Measurements from ENCODE around the gene C17orf100. TPM values are rescaled to one million over a fixed set of nuclear protein-coding genes. Genes with fewer than 3 reads are reported as not detected.
A peak's percentile ranks its signal among the peaks of the same experiment; 100 is the strongest.

The C17orf100 gene
- total and polyA plus RNA-seq, 5 donors = 0.47 to 1.0 (median 0.72) TPM

GRCh38 chr17:6632530-6632929, 19.0 kb upstream of the C17orf100 start:
- Histone ChIP-seq H3K4me1 (ENCODE audit: control insufficient read depth, insufficient read depth, low read length) (no peaks in the 10 kb centered on the region), H3K27me3 (ENCODE audit: control insufficient read depth, insufficient read depth) (no peaks in the 10 kb centered on the region), H3K27ac (ENCODE audit: low read length) (no peak overlapping the region), H3K4me3 (ENCODE audit: low read length) (no peak overlapping the region), H3K9me3 (ENCODE audit: control insufficient read depth, low read length) (no peaks in the 10 kb centered on the region)
- DNase-seq = no peak
- intact Hi-C loops (cut with DNase I) = no loop called here
- ATAC-seq = no peak

GRCh38 chr17:6633263-6633662, 18.3 kb upstream of the C17orf100 start:
- DNase-seq = no peak
- no peak overlapping the region for H3K27ac ChIP-seq (ENCODE audit: low read length)
- 97% methylated on average over 3 of the region's 3 CpGs for WGBS
- intact Hi-C loops (cut with DNase I) = no loop called here
- H3K27me3 ChIP-seq (ENCODE audit: control insufficient read depth, insufficient read depth) = no peaks in the 10 kb centered on the region
- no peak for ATAC-seq
- no peaks in the 10 kb centered on the region for H3K9me3 ChIP-seq (ENCODE audit: control insufficient read depth, low read length)
- no peak overlapping the region for H3K4me3 ChIP-seq (ENCODE audit: low read length)
- H3K4me1 ChIP-seq (ENCODE audit: control insufficient read depth, insufficient read depth, low read length) = no peaks in the 10 kb centered on the region

GRCh38 chr17:6636105-6636504, 15.5 kb upstream of the C17orf100 start:
- WGBS = 76% methylated on average over 2 of the region's 2 CpGs
- no peaks in the 10 kb centered on the region for H3K9me3 ChIP-seq (ENCODE audit: control insufficient read depth, low read length)
- H3K4me3 ChIP-seq (ENCODE audit: low read length) = no peak overlapping the region
- H3K27me3 ChIP-seq (ENCODE audit: control insufficient read depth, insufficient read depth) = no peaks in the 10 kb centered on the region
- DNase-seq = no peak
- H3K4me1 ChIP-seq (ENCODE audit: control insufficient read depth, insufficient read depth, low read length) = no peaks in the 10 kb centered on the region
- no peak overlapping the region for H3K27ac ChIP-seq (ENCODE audit: low read length)
- intact Hi-C loops (cut with DNase I) = no loop called here
- ATAC-seq = no peak

GRCh38 chr17:6636616-6637457, 14.7 kb upstream of the C17orf100 start:
- intact Hi-C loops (cut with DNase I) = no loop called here
- Histone ChIP-seq H3K9me3 (ENCODE audit: control insufficient read depth, low read length) (no peaks in the 10 kb centered on the region), H3K27ac (ENCODE audit: low read length) (no peak overlapping the region), H3K4me3 (ENCODE audit: low read length) (no peak overlapping the region), H3K4me1 (ENCODE audit: control insufficient read depth, insufficient read depth, low read length) (no peaks in the 10 kb centered on the region), H3K27me3 (ENCODE audit: control insufficient read depth, insufficient read depth) (no peaks in the 10 kb centered on the region)
- DNase-seq (no peak), ATAC-seq (no peak)
- 89% methylated on average over 17 of the region's 17 CpGs for WGBS

- no peak for ATAC-seq
- DNase-seq = peak in 1 of 3 donors; percentile 35
- H3K4me3 ChIP-seq (ENCODE audit: low read length) = no peak overlapping the region
- intact Hi-C loops (cut with DNase I) = no loop called here
- no peaks in the 10 kb centered on the region for H3K4me1 ChIP-seq (ENCODE audit: control insufficient read depth, insufficient read depth, low read length)
- no peaks in the 10 kb centered on the region for H3K9me3 ChIP-seq (ENCODE audit: control insufficient read depth, low read length)
- WGBS = 91% methylated on average over 6 of the region's 6 CpGs
- no peaks in the 10 kb centered on the region for H3K27me3 ChIP-seq (ENCODE audit: control insufficient read depth, insufficient read depth)
- no peak overlapping the region for H3K27ac ChIP-seq (ENCODE audit: low read length)
Observed at GRCh38 chr17:6637458-6637840, 14.1 kb upstream of the C17orf100 start.

GRCh38 chr17:6638046-6638908, 13.3 kb upstream of the C17orf100 start:
- peak in 1 of 3 donors; percentile 54 for DNase-seq
- H3K9me3 ChIP-seq (ENCODE audit: control insufficient read depth, low read length) = no peaks in the 10 kb centered on the region
- H3K4me3 ChIP-seq (ENCODE audit: low read length) = no peak overlapping the region
- no peak overlapping the region for H3K27ac ChIP-seq (ENCODE audit: low read length)
- no peaks in the 10 kb centered on the region for H3K4me1 ChIP-seq (ENCODE audit: control insufficient read depth, insufficient read depth, low read length)
- 76% methylated on average over 24 of the region's 24 CpGs for WGBS
- no peak for ATAC-seq
- H3K27me3 ChIP-seq (ENCODE audit: control insufficient read depth, insufficient read depth) = no peaks in the 10 kb centered on the region
- intact Hi-C loops (cut with DNase I) = no loop called here

- Histone ChIP-seq H3K27me3 (ENCODE audit: control insufficient read depth, insufficient read depth) (no peaks in the 10 kb centered on the region), H3K4me3 (ENCODE audit: low read length) (peak overlapping the region; percentile 96), H3K27ac (ENCODE audit: low read length) (no peak overlapping the region), H3K4me1 (ENCODE audit: control insufficient read depth, insufficient read depth, low read length) (no peaks in the 10 kb centered on the region), H3K9me3 (ENCODE audit: control insufficient read depth, low read length) (no peaks in the 10 kb centered on the region)
- intact Hi-C loops (cut with DNase I) = no loop called here
- 49% methylated on average over 15 of the region's 15 CpGs for WGBS
- peak in 2 of 3 donors; percentile 47 to 60 for DNase-seq
- ATAC-seq = no peak
Observed at GRCh38 chr17:6639014-6639585, 12.5 kb upstream of the C17orf100 start.

GRCh38 chr17:6639586-6640535, 11.7 kb upstream of the C17orf100 start:
- DNase-seq = peak; percentile 34 to 72 (median 67)
- H3K27ac ChIP-seq (ENCODE audit: low read length) = no peak overlapping the region
- ATAC-seq = peak; percentile 40 to 64
- intact Hi-C loops (cut with DNase I) = no loop called here
- WGBS = under 1% methylated on average over 67 of the region's 67 CpGs
- H3K4me3 ChIP-seq (ENCODE audit: low read length) = peak overlapping the region; percentile 96
- H3K9me3 ChIP-seq (ENCODE audit: control insufficient read depth, low read length) = no peaks in the 10 kb centered on the region
- no peaks in the 10 kb centered on the region for H3K4me1 ChIP-seq (ENCODE audit: control insufficient read depth, insufficient read depth, low read length)
- H3K27me3 ChIP-seq (ENCODE audit: control insufficient read depth, insufficient read depth) = no peaks in the 10 kb centered on the region

- Histone ChIP-seq H3K9me3 (ENCODE audit: control insufficient read depth, low read length) (no peaks in the 10 kb centered on the region), H3K4me3 (ENCODE audit: low read length) (peak within 1 kb of the TSS; percentile 96), H3K27ac (ENCODE audit: low read length) (peak within 1 kb of the TSS; percentile 97), H3K4me1 (ENCODE audit: control insufficient read depth, insufficient read depth, low read length) (no peaks in the 10 kb centered on the region), H3K27me3 (ENCODE audit: control insufficient read depth, insufficient read depth) (no peaks in the 10 kb centered on the region)
- WGBS = under 1% methylated on average over 52 of the region's 52 CpGs
- DNase-seq = peak; percentile 95 to 98 (median 97)
- intact Hi-C loops (cut with DNase I) = no loop called here
- ATAC-seq = peak; percentile 97 to 98
Observed at GRCh38 chr17:6640536-6641246, 10.9 kb upstream of the C17orf100 start, which contains the start of the genes KIAA0753 and TXNDC17. Gene KIAA0753 (minus strand): TSS chr17:6640711. CDS start chr17:6635103, 5,608 bp downstream. Gene TXNDC17 (plus strand): TSS chr17:6641060. CDS start chr17:6641083, 23 bp downstream.
